Measurements from ENCODE around the gene TMEM165.

Gene TMEM165

GRCh38 chr4:55367084-55367722 is 28.6 kb upstream of the TMEM165 start:
- no peak for DNase-seq (ENCODE audit: low spot score)

DNA sequence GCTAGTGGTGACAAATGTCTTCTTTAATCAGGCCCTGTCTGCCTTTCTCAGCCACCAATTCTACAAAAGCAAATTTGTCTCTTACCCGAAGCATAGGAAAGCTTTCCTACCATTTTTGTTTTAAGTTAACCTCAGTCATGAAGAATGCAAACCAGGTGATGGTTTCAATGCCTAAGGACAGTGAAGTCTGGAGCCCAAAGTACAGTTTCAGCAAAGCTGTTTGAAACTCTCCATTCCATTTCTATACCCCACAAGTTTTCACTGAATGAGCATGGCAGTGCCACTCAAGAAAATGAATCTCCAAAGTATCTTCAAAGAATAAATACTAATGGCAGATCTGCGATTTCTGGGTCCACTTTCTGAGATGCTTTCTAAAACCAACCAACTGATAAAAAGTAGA is 25.8 kb upstream of the TMEM165 start:
- DNase-seq (ENCODE audit: low spot score), result no peak

GRCh38 chr4:55372259-55372658 is 23.5 kb upstream of the TMEM165 start:
- no peak for DNase-seq (ENCODE audit: low spot score)

DNA sequence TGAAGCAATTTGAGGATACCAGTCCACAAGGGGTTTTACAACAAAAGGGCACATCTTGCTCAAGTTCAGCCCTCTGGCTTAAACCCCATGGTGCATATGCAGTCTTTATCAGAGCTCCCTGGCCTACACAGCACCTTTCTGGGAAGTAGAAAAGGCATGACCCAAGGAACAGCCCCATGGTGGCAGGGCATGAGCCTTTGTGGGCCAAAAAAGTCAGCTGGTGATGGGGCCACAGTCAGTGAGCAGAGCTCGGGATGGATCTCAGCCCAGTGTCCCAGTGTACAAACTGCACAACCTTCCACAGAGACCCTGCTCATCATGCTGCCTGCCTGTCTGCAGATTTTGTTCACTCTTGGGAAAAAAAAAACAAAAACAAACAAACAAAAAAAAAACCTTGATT is 22.3 kb upstream of the TMEM165 start:
- DNase-seq (ENCODE audit: low spot score), result no peak

GRCh38 chr4:55376698-55377097 is 19.1 kb upstream of the TMEM165 start:
- DNase-seq (ENCODE audit: low spot score), result no peak

DNA sequence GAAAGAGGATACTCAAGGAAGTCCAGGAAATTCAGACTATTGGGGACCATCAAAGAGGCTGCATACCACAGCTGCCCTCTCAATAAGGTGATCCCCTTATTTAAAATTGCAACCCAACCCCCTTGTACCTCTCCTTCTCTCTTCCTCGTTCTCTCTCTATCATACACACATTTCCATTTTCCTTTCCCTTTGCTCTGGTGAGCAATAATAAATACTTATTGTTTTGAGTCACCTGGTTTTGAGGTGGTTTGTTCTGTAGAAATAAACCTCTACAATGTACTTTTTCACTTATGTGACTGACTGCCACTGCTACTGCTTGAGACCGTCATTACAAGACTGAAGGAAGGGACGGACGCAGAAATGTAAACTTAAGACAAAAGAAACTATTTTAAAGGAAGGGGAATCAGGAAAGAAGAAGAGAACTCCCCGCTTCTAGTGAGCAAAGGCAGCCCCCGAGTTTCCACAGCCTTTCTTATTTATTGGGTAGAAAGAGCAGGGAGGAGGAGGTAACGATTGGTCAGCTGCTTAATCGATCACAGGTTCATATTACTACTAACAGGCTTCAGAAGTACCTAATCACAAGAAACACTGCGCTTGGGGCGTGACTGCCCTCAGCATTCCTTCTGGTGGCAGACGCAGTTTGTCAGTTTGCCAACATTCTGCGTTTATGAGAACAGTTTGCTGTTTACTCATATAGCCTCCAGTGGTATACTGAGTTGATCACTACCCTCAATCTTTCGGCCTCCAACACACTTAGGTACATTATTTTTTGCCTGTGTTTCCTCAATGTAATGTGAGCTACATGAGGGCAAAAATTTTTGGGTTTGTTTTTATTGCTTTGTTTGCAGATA is 16.9 kb upstream of the TMEM165 start:
- DNase-seq (ENCODE audit: low spot score), result no peak

DNA sequence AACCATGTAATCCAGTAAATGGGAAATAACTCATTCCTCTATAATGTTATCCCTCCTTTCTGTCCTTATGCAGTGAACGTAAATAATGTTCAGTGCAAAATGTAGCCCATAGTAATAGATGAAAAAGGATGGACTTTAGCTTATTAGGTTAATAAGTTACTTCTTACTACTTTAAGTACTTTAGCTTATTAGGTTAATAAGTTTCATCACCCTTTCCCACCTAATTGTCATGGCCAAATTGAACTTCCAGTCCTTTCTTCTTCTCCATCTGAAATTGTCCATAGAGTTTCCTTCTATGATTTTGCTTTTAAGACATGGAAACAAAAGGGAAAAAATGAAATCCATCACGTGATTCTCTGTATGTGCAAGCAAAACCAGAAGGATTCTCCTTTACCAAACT is 15.2 kb upstream of the TMEM165 start:
- no peak for DNase-seq (ENCODE audit: low spot score)

DNA sequence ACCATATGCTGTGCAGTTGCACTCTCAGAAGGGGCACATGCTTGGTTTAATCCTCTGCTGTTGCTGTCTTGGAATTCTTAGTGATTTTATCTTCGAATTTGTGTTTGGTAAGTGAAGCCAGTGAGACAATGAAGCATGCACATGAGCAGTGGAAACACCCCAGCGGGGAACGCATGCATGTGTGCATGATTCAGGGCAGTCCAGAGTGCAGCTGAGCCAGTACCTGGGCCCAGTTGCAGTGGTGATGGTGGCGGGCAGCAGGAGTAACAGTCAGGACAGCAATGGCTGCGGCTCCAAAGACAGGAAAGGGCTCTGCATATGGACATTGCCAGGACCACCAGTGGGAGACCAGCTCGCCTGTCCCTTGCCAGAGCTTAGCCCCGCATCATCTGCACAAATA is 14.3 kb upstream of the TMEM165 start:
- DNase-seq (ENCODE audit: low spot score), result no peak

- no peak for DNase-seq (ENCODE audit: low spot score)
Measured at GRCh38 chr4:55382488-55383003, 13.2 kb upstream of the TMEM165 start.

DNA sequence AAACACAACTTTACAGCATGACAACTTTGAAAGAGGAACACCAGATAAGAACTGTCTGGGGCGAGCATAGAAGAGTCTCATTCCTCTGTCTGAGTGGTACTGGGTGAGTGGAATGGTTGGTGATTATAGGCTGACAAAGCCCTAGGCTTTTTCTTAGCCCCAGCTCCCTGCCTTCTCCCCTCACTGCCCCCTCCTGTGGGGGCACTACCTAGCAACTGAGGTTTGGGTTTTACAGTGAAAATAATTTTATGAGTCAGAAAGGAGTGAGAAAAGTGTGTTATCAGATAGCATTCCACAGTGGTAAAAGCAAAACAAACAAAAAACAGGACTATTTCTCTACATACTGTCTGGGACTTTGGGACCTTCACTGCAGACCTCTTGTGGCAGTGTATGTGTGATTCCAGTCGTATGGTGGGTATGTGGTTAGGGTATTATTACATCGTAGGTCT is 10.5 kb upstream of the TMEM165 start:
- DNase-seq (ENCODE audit: low spot score), result no peak

DNA sequence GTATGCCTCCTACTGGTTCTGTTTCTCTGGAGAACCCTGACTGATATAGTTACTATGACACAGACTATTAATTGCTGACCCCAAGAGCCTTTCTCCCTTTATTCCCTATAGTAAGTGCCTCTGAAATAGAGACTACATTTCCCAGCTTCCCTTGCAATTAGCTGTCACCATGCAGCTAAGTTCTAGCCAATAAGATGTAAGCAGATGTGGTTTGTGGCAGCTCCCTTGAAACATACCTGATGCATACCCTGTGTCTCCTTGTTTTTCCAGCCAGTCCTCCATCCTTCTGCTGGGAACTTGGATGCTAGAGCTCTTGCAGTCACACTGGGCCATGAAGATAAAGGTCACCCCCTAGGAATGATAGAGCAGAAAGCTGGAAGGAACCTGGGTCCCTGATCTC is 9.7 kb upstream of the TMEM165 start:
- DNase-seq (ENCODE audit: low spot score), result peak; percentile 54

- no peak for DNase-seq (ENCODE audit: low spot score)
Measured at GRCh38 chr4:55386840-55387239, 8.9 kb upstream of the TMEM165 start.

DNA sequence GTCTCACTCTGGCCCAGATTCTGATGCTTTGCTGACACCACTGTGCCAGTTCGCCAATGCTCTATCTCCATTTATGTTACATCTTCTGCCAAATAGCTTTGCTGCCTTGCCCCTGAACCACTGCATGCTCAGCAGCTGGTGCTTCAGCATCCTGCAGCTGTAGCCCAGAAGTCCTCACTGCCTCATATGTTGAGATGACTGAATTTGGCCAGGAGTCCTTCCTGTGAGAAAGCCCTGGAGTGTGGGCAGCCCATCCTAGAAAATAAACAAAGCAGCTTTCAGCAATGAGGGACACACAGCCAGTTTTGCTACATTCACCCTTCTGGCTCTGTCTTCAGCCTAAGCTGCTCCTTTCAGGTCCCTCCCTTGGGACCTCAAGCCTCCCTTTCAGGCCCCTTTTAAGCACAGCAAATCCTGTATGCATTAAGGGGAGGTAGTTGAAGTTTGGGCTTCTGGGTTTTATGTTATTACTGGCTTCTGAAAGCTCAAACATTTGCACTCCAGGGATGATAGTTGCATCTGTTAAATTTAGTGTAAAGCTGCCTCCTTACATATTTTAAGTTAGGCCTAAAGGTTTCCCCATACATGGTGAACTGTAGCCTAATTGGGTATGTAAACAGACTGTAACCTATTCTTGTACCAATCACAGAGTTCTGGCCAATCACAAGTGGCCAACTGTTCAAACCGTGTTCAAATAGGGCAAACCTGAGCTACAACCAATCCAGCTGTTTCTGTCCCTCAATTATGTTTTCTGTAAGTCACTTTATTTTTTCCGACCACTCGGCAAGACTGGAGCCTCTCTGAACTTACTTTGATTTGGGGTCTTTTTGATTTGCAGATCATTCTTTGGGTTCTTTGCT is 2.1 kb upstream of the TMEM165 start:
- peak; percentile 74 for DNase-seq (ENCODE audit: low spot score)

DNA sequence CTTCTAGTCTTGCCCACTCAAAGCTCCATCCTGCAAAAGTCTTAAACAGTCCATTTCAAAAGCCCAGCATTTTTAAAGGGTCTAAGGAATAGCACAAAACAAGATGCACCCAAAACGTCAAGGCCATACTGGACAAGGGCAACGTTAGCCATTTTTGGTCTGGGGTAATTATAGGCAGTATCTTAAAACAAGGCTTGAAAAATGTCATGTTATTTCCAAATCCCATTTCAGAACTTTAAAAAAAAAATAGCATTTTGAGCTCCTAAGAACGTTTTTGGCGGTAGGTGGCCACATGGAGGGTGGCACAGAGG is 584 bp upstream of the TMEM165 start:
- DNase-seq (ENCODE audit: low spot score), result no peak

- DNase-seq (ENCODE audit: low spot score), result no peak
Measured at GRCh38 chr4:55396308-55397125, 760 bp downstream of the TMEM165 start.

DNA sequence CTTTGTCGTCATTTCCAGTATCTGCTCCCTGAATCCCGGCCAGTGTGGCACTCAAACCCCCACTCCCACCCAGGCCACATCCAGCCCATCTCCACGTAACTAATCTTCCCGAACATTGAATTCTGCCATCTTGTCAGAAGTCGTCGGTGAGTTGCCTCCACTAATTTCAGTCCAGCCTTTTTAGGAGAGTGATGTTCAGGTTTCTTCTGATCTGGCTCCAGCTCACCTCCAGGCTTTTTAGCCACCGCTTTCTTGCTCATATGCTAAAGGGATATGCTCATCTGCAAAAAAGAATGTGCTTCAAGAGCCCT is 1.3 kb downstream of the TMEM165 start:
- no peak for DNase-seq (ENCODE audit: low spot score)

DNA sequence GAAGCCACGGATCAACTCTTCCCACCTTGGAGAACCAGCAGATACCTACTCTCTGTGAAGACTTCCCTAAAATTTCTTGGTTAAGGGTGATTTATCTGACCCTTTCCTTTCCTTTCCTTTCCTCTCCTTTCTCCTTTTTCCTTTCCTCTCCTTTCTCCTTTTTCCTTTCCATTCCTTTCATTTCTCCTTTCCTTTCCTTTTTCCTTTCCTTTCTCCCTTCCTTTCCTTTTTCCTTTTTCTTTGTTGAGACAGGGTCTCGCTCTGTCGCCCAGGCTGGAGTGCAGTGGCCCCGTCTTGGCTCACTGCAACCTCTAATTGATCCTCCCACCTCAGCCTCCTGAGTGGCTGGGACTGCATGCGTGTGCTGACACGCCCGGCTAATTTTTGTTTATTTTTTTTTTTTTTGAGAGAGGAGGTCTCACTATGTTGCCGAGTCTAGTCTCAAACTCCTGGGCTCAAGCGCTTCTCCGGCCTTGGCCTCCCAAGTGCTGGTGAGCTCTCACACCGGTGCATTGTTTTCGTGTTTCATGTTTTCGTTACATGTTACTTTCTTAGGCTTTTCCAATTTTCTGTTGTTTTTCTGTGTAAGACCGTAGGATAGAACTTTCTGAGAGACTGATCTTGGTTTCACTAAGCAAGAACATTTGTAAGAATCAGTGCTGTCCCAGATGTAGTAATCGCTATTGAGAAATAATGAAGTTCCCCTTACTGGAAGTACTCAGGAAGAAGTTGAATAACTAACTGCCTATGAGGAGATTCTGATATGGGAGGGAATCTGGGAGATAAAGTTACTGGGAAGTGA is 2.0 kb downstream of the TMEM165 start:
- DNase-seq (ENCODE audit: low spot score), result no peak

- DNase-seq (ENCODE audit: low spot score), result no peak
Measured at GRCh38 chr4:55398461-55398860, 2.7 kb downstream of the TMEM165 start.

GRCh38 chr4:55398966-55399365 is 3.2 kb downstream of the TMEM165 start:
- no peak for DNase-seq (ENCODE audit: low spot score)

GRCh38 chr4:55399581-55399980 is 3.8 kb downstream of the TMEM165 start:
- no peak for DNase-seq (ENCODE audit: low spot score)

DNA sequence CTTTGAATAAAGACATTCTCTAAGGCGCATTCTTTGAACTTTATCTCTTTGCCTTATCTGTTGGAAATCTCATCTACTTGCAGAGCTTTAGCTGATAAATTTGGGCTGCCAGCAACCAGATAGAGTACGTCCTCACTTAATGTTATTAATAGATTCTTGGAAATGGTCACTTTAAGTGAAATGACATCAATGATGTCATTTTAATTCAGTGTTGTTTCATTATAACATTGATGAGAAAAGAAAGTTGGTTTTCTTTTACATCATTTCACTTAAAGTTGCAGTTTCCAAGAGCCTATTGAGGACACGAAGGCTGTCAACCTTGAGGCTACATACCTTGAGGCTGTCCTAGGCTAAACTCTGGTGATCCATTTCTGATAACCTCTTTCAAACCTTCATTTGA is 9.3 kb downstream of the TMEM165 start:
- DNase-seq (ENCODE audit: low spot score), result no peak
